OCI-LY3 (cell line): Measurements from ENCODE around the gene FFAR2.

Experiments
- H2AFZ ChIP-seq: fragments of 200-600, 300-600 bp; shearing (Covaris generic); 2 replicates; pipeline ENCODE4 v1.6.0; 2014; ENCODE audit warnings: antibody characterized with exemption, low read depth, low read length
- H3K27ac ChIP-seq: fragments of 200-600, 300-600 bp; sonication (generic); 2 replicates; pipeline ENCODE4 v1.5.1; 2014; ENCODE audit warnings: mild to moderate bottlenecking, low read length, moderate library complexity, mixed read lengths
- H3K27me3 ChIP-seq: fragments of 200-600, 300-600 bp; sonication (generic); 2 replicates; pipeline ENCODE4 v1.6.1; 2014; ENCODE audit warnings: low read depth, low read length, mixed read lengths
- H3K36me3 ChIP-seq: fragments of 200-600, 300-600 bp; sonication (generic); replicated peaks from 2 replicates; pipeline ENCODE3; 2014; ENCODE audit warnings: low read depth, low read length, mixed read lengths
- H3K4me1 ChIP-seq: fragments of 300-600, 200-600 bp; sonication (generic); 2 replicates; pipeline ENCODE4 v1.6.1; 2014; ENCODE audit warnings: low read length, mixed read lengths
- H3K4me2 ChIP-seq: fragments of 200-600, 300-600 bp; sonication (generic); 2 replicates; pipeline ENCODE4 v1.6.1; 2014; ENCODE audit warnings: low read length, mixed read lengths
- H3K4me3 ChIP-seq: fragments of 300-600, 200-600 bp; sonication (generic); 2 replicates; pipeline ENCODE4 v1.5.1; 2014; ENCODE audit warnings: antibody characterized with exemption, mild to moderate bottlenecking, low read length, moderate library complexity
- H3K79me2 ChIP-seq: fragments of 300-600, 200-600 bp; shearing (Covaris generic); 2 replicates; pipeline ENCODE4 v1.6.1; 2014; ENCODE audit warnings: mild to moderate bottlenecking, low read length, mixed read lengths
- H3K9ac ChIP-seq: fragments of 300-600, 200-600 bp; shearing (Covaris generic); 2 replicates; pipeline ENCODE4 v1.6.0; 2014; ENCODE audit warnings: mild to moderate bottlenecking, low read length, moderate library complexity
- H3K9me3 ChIP-seq: fragments of 200-600, 300-600 bp; shearing (Covaris generic); 2 replicates; pipeline ENCODE4 v1.6.1; 2014; ENCODE audit warnings: low read length, mixed read lengths; ENCODE audit not compliant: insufficient read depth
- H4K20me1 ChIP-seq: fragments of 200-600, 300-600 bp; sonication (generic); 2 replicates; pipeline ENCODE4 v1.6.1; 2016; ENCODE audit warnings: low read length, mixed read lengths; ENCODE audit not compliant: insufficient read depth
- EZH2phosphoT487 ChIP-seq: fragments of 200-600 bp; shearing (Covaris generic); IDR thresholded peaks from 2 replicates; pipeline ENCODE4 v1.6.1; 2018; ENCODE audit warnings: antibody characterized with exemption, mixed run types, low read depth
- TF ChIP-seq, protein P1 (sequence below): fragments of 200-600, 300-600 bp; sonication (generic); IDR thresholded peaks from 2 replicates; pipeline ENCODE4 v1.5.1; 2014; ENCODE audit warnings: antibody characterized with exemption, low read length, low read depth

FFAR2 gene

DNA sequence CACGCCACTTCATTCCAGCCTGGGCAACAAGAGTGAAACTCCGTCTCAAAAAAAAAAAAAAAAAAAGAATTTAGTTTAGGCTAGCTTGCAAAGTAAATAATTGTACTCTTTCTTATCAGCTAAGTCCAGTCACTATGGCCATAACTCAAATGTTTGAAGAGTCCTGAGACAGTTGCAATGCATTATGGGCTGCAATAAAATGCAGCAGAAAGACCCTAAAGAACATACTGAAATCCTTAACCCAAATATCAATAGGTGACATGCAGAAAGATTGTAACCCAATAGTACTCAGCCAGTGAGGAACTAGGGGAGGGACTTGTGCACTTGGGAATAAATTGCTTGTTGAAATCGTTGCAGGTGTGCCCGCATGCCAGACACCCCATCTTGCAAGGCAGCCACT is 20.9 kb upstream of the FFAR2 start:
- Histone ChIP-seq H2AFZ (no peak overlapping the region), H3K4me1 (no peaks in the 10 kb centered on the region), H3K36me3 (no peaks in the 10 kb centered on the region), H3K9ac (no peak overlapping the region), H3K4me2 (no peak overlapping the region), H3K27me3 (peaks cover 58% of the 10 kb centered on the region), H3K9me3 (0 out of 2 replicates have a peak, but pooled peaks cover 3% of the 10 kb centered on the region), H3K4me3 (no peak overlapping the region), H3K79me2 (no peaks in the 10 kb centered on the region), H3K27ac (no peak overlapping the region), H4K20me1 (no peaks in the 10 kb centered on the region)
- TF ChIP-seq EZH2phosphoT487 = no peak
- TF ChIP-seq, protein P1, sequence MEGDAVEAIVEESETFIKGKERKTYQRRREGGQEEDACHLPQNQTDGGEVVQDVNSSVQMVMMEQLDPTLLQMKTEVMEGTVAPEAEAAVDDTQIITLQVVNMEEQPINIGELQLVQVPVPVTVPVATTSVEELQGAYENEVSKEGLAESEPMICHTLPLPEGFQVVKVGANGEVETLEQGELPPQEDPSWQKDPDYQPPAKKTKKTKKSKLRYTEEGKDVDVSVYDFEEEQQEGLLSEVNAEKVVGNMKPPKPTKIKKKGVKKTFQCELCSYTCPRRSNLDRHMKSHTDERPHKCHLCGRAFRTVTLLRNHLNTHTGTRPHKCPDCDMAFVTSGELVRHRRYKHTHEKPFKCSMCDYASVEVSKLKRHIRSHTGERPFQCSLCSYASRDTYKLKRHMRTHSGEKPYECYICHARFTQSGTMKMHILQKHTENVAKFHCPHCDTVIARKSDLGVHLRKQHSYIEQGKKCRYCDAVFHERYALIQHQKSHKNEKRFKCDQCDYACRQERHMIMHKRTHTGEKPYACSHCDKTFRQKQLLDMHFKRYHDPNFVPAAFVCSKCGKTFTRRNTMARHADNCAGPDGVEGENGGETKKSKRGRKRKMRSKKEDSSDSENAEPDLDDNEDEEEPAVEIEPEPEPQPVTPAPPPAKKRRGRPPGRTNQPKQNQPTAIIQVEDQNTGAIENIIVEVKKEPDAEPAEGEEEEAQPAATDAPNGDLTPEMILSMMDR = no peak

DNA sequence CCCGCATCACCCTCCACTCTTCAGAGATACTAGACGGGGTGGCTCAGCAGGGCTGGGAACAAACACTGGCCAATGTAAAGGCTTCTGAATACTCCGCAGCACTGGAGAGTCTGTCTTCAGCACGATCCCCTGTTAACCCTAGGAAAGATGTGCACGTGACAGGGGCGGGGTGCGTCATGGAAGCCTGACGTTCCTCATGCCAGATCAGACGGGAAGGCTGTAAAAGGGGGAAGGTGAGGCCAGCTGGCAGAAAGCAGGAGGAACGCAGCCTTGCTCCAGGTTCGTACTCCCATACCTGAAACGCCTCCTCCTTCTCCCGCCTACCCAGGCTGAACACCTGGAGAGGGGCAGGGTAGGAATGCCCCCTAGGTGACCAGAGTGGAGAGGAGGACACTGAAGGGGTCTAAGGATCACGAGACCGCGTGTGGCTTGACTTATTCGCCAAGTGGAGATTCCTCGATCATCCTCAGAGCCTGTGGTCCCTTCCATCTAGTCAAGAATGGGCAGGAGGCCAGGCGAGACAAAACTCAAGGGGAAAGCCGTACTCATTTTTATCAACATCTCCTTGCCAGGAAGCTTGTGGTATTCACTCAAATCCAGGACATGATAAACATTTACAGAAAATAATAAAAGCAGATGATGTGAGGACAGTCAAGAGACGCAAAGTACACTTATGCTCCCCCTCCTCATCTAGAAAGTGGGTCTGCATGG is 18.2 kb upstream of the FFAR2 start:
- Histone ChIP-seq H3K4me3 (no peak overlapping the region), H3K27me3 (peaks cover 75% of the 10 kb centered on the region), H3K27ac (no peak overlapping the region), H3K9ac (no peak overlapping the region), H2AFZ (no peak overlapping the region), H3K4me1 (no peaks in the 10 kb centered on the region), H3K4me2 (no peak overlapping the region), H4K20me1 (no peaks in the 10 kb centered on the region), H3K79me2 (no peaks in the 10 kb centered on the region), H3K36me3 (no peaks in the 10 kb centered on the region), H3K9me3 (0 out of 2 replicates have a peak, but pooled peaks cover 3% of the 10 kb centered on the region)
- TF ChIP-seq, protein P1 = no peak
- no peak for TF ChIP-seq EZH2phosphoT487

DNA sequence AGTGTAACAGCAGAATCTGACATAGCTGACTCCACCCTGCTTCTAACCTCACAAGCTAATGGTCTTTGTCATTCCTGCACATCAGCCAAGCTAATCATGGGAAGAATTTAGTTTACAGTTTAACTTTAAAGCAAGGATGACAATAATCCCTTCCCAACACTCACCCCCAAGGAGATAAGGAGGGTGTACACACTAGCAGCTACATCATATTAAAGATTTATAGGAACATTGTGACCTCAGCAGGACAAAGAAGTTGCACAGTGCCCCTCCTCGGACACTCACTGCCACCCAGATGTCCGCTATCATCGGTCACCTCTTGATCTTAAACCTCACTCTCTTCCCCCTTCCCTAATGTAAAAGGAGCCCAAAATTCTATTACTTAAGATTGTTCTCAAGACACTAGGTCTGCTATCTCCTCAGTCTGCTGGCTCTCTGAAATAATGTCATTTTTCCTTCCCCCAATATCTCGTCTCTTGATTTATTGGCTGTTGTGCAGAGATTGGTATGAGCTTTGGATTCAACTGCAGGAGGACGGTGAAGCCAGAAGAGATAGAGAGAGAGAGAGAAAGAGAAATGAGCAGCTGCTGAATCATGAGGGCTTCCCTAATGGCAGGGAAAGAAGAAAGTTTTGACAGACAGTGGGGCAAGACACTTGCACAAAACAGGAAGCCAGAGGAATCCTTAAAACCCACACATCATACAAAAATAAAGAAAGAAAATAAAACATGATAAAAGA is 17.5 kb upstream of the FFAR2 start:
- TF ChIP-seq, protein P1 = no peak
- TF ChIP-seq EZH2phosphoT487 = no peak
- peaks cover 74% of the 10 kb centered on the region for H3K27me3 ChIP-seq
- no peaks in the 10 kb centered on the region for H4K20me1 ChIP-seq

DNA sequence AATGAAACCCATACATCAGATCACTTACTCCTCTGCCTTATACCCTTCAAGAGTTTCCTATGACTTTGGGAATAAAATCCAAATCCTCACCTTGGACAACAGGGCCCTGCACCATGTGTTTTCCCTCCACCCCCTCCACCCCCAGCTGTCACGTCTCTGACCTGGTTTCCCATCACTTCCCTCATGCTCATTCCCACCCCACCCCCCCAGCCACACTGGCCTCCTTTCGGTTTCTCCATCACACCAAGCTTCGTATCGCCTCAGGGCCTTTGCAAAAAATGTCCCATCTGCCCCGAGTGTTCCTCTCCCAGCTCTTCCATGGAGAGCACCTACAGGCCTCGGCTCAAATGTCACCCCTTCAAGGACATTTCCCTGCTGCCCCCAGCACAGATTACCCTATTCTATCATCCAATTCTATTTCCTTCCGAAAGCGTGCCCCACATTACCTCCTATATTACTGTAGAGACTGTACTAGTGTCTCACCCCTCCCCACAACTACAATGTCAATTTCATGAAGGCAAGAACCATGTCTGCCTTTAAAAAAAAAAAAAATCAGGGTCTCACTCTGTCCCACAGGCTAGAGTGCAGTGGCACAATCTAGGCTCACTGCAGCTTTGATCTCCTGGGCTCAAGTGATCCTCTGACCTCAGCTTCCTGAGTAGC is 16.8 kb upstream of the FFAR2 start:
- H4K20me1 ChIP-seq = no peaks in the 10 kb centered on the region
- no peak overlapping the region for H3K4me2 ChIP-seq
- peaks cover 5% of the 10 kb centered on the region for H3K4me1 ChIP-seq
- no peak overlapping the region for H3K4me3 ChIP-seq
- H3K9me3 ChIP-seq = 0 out of 2 replicates have a peak, but pooled peaks cover 3% of the 10 kb centered on the region
- H3K27me3 ChIP-seq = peaks cover 77% of the 10 kb centered on the region
- TF ChIP-seq EZH2phosphoT487 = no peak
- TF ChIP-seq, protein P1 = no peak
- H3K36me3 ChIP-seq = no peaks in the 10 kb centered on the region
- no peak overlapping the region for H3K9ac ChIP-seq
- no peaks in the 10 kb centered on the region for H3K79me2 ChIP-seq
- H3K27ac ChIP-seq = no peak overlapping the region
- H2AFZ ChIP-seq = no peak overlapping the region

More for the DNA sequence above, 17.5 kb upstream of the FFAR2 start:
- H3K4me1 ChIP-seq = no peaks in the 10 kb centered on the region
- H3K9me3 ChIP-seq = 0 out of 2 replicates have a peak, but pooled peaks cover 3% of the 10 kb centered on the region
- no peak overlapping the region for H3K4me3 ChIP-seq
- H3K36me3 ChIP-seq = no peaks in the 10 kb centered on the region
- H3K4me2 ChIP-seq = no peak overlapping the region
- H2AFZ ChIP-seq = no peak overlapping the region
- H3K9ac ChIP-seq = no peak overlapping the region
- H3K27ac ChIP-seq = no peak overlapping the region
- no peaks in the 10 kb centered on the region for H3K79me2 ChIP-seq
